Left lung (tissue), 10 donors: Measurements from ENCODE around the gene NXN. TPM values are rescaled to one million over a fixed set of nuclear protein-coding genes. Genes with fewer than 3 reads are reported as not detected.
"Not testable (repeated sequence)": the region's sequence is repeated elsewhere in the genome, so short reads cannot be mapped to it uniquely, and the experiment has no call there.

Source experiments
- ATAC-seq: fragments of 200-7000 bp; cut with Tn5 transposase; one replicate; pipeline ENCODE4 v1.9.1; 2020; ENCODE audit warnings: moderate library complexity
- DNase-seq, 4 donors: peaks; one replicate each; pipeline ENCODE4 v3.0.0-alpha.2; 2013 to 2020
- H3K27ac ChIP-seq, 2 donors: fragments of 200-600 bp; sonication (generic) in 1 of 2; one replicate each; pipeline versions ENCODE4 v1.5.0 to v1.8.0; 2020 to 2021
- H3K27me3 ChIP-seq, 2 donors: fragments of 200-600 bp; sonication (generic) in 1 of 2; one replicate each; pipeline versions ENCODE4 v1.5.0 to v1.8.0; 2020 to 2021
- H3K36me3 ChIP-seq, 2 donors: fragments of 200-600 bp; sonication (generic) in 1 of 2; one replicate each; pipeline versions ENCODE4 v1.5.0 to v1.8.0; 2020 to 2021
- H3K4me1 ChIP-seq, 2 donors: fragments of 200-600 bp; one replicate each; pipeline ENCODE4 v1.8.0; 2021
- H3K4me3 ChIP-seq, 2 donors: fragments of 200-600 bp; sonication (generic) in 1 of 2; one replicate each; pipeline versions ENCODE4 v1.5.0 to v1.8.0; 2020 to 2021; ENCODE audit warnings: mild to moderate bottlenecking in 1 of 2
- H3K9me3 ChIP-seq, 2 donors: fragments of 200-600 bp; sonication (generic) in 1 of 2; one replicate each; pipeline versions ENCODE4 v1.5.0 to v1.8.0; 2020 to 2021
- CTCF ChIP-seq, 2 donors: fragments of 200-600 bp; sonication (generic) in 1 of 2; IDR thresholded peaks; one replicate each; pipeline versions ENCODE4 v1.5.0 to v1.8.0; 2021; ENCODE audit warnings: antibody characterized with exemption in 2 of 2
- intact Hi-C, 2 donors: fragments of 100-400 bp; cut with DNase I; formaldehyde crosslinking; loops; one replicate each; pipeline versions ENCODE4 v1.11.2 to v1.14.2; 2022
- polyA plus RNA-seq, 6 donors: library from polyadenylated mRNA; unstranded; fragments of 120-200 nt; gene quantifications; one replicate each; pipeline ENCODE4 v1.2.1, GENCODE V29; 2013; ENCODE audit not compliant: insufficient read length in 6 of 6
- total RNA-seq, 2 donors: library from RNA; stranded (reverse); fragmentation: NEBNext Ultra II Directional; extraction: Animal tissue kit (Norgen Biotek cat#: 25700); gene quantifications; one replicate each; pipeline ENCODE4 v1.2.1, GENCODE V29; 2021
- donor health status: DM: no; HTN: yes; CAD: no.
- donor health status: DM: no; HTN: no; CAD: no.

The NXN gene
- total and polyA plus RNA-seq, 8 donors: 33.8 to 59.1 (median 55.1) TPM

DNA sequence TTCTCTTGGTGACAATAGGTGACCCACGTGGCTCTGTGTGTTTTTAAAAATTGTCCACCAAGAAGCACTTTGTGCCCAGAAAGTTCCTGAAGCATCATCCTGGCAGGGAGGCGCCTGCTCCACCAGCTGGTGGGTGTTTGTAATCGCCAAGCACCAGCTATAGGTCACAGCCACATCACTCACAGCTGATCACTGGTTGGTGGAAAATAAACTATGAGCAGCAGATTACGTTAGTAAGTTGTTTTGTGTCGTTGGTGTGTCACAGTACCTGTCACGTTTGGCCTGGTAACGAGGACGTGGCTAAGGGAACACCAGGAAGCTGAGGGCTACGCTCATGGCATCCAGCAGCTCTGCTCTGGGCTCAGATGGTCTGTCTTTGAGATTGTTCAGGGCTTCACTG lies 187.3 kb downstream of the NXN start:
- Histone ChIP-seq H3K27ac (no peak overlapping the region), H3K36me3 (peaks cover 0 to 50% of the 10 kb centered on the region in 2 donors), H3K9me3 (no peaks in the 10 kb centered on the region), H3K4me3 (no peak overlapping the region), H3K27me3 (no peaks in the 10 kb centered on the region), H3K4me1 (peaks cover 7 to 13% of the 10 kb centered on the region in 2 donors)
- DNase-seq: no peak
- TF ChIP-seq CTCF (IDR thresholded peaks at IDR 0.05): no peak
- intact Hi-C loops: no loop called here
- ATAC-seq: no peak

DNA sequence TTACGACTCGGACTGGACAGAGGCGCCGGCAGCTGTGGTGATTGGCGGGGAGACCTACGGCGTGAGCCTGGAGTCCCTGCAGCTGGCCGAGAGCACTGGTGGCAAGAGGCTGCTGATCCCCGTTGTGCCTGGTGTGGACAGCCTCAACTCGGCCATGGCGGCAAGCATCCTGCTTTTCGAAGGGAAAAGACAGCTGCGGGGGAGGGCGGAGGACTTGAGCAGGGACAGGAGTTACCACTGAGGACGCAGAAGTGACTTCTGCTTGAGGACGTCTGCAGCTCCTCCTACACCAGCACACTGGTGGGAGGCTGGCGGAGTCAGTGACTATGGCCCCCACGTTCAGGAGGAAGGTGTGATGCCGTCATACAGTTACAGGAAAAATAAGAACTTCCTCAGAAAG lies 187.7 kb downstream of the NXN start:
- ATAC-seq: no peak
- DNase-seq: no peak
- Histone ChIP-seq H3K27me3 (no peaks in the 10 kb centered on the region), H3K27ac (no peak overlapping the region), H3K4me3 (no peak overlapping the region), H3K4me1 (peaks cover 7 to 13% of the 10 kb centered on the region in 2 donors), H3K9me3 (no peaks in the 10 kb centered on the region), H3K36me3 (peaks cover 0 to 54% of the 10 kb centered on the region in 2 donors)
- no peak for TF ChIP-seq CTCF (IDR thresholded peaks at IDR 0.05)
- intact Hi-C loops: no loop called here

- ATAC-seq, H3K27me3 ChIP-seq, H3K9me3 ChIP-seq, DNase-seq, H3K4me3 ChIP-seq, H3K27ac ChIP-seq, intact Hi-C loops: not testable (repeated sequence)
- peaks cover 7 to 13% of the 10 kb centered on the region in 2 donors for H3K4me1 ChIP-seq
- H3K36me3 ChIP-seq: peaks cover 0 to 60% of the 10 kb centered on the region in 2 donors
Measured at GRCh38 chr17:790874-791247, 188.7 kb downstream of the NXN start.

GRCh38 chr17:789931-790873 lies 189.4 kb downstream of the NXN start:
- H3K27me3 ChIP-seq, H3K4me3 ChIP-seq, intact Hi-C loops, DNase-seq, H3K27ac ChIP-seq, H3K9me3 ChIP-seq, ATAC-seq: not testable (repeated sequence)
- H3K4me1 ChIP-seq: peaks cover 7 to 11% of the 10 kb centered on the region in 2 donors
- peaks cover 0 to 60% of the 10 kb centered on the region in 2 donors for H3K36me3 ChIP-seq

GRCh38 chr17:789160-789840 lies 190.3 kb downstream of the NXN start:
- H3K36me3 ChIP-seq: peaks cover 0 to 68% of the 10 kb centered on the region in 2 donors
- H3K27ac ChIP-seq: no peak overlapping the region
- intact Hi-C loops: no loop called here
- H3K27me3 ChIP-seq: no peaks in the 10 kb centered on the region
- ATAC-seq (no peak), DNase-seq (no peak)
- no peak for TF ChIP-seq CTCF (IDR thresholded peaks at IDR 0.05)
- no peaks in the 10 kb centered on the region for H3K9me3 ChIP-seq
- no peak overlapping the region for H3K4me3 ChIP-seq
- H3K4me1 ChIP-seq: peaks cover 0 to 9% of the 10 kb centered on the region in 2 donors

DNA sequence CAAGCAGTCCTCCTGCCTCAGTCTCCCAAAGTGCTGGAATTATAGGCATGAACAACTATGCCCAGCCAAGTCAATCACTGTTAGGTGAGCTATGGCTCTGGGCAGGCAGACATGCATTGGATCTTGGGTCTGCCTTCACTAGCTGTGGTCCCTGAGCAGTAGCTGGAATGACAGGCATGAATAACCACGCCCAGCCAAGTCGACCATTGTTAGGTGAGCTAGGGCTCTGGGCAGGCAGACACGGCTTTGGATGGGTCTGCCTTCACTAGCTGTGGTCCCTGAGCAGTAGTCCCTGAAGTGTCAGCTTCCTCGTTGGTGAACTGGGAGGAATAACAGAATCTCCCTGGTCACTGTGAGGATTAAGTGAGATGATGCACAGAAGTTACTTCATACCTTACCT lies 191.0 kb downstream of the NXN start:
- no peak overlapping the region for H3K27ac ChIP-seq
- DNase-seq (no peak), ATAC-seq (no peak)
- no peak overlapping the region for H3K4me3 ChIP-seq
- peaks cover 0 to 71% of the 10 kb centered on the region in 2 donors for H3K36me3 ChIP-seq
- TF ChIP-seq CTCF (IDR thresholded peaks at IDR 0.05): no peak
- no peaks in the 10 kb centered on the region for H3K9me3 ChIP-seq
- no peaks in the 10 kb centered on the region for H3K27me3 ChIP-seq
- H3K4me1 ChIP-seq: peaks cover 0 to 14% of the 10 kb centered on the region in 2 donors
- intact Hi-C loops: no loop called here
